Osteoblast (primary cell): ENCODE results near the gene OLFML3. TPM values are rescaled to one million over a fixed set of nuclear protein-coding genes. Genes with fewer than 3 reads are reported as not detected.

Experiments
- DNase-seq: peaks from one replicate; pipeline ENCODE4 v3.0.0; 2011; ENCODE audit warnings: low spot score, mixed read lengths; ENCODE audit not compliant: insufficient read length; ENCODE audit errors: missing footprints
- H2AFZ ChIP-seq: 2 replicates; pipeline ENCODE4 v1.6.0; 2011; ENCODE audit warnings: mild to moderate bottlenecking, low read length
- H3K27ac ChIP-seq: 2 replicates; pipeline ENCODE4 v1.5.1; 2011; ENCODE audit warnings: mild to moderate bottlenecking, low read depth, low read length, moderate library complexity
- H3K27me3 ChIP-seq: 2 replicates; pipeline ENCODE4 v1.6.0; 2012; ENCODE audit warnings: mild to moderate bottlenecking, control low read depth, inconsistent platforms, low read length, moderate library complexity; ENCODE audit not compliant: insufficient read depth
- H3K36me3 ChIP-seq: 2 replicates; pipeline ENCODE4 v1.5.1; 2011; ENCODE audit warnings: mild to moderate bottlenecking, low read length, control low read depth, moderate library complexity; ENCODE audit not compliant: insufficient read depth
- H3K4me1 ChIP-seq: 2 replicates; pipeline ENCODE4 v1.5.1; 2011; ENCODE audit warnings: mild to moderate bottlenecking, low read length, control low read depth, moderate library complexity; ENCODE audit not compliant: insufficient read depth
- H3K4me2 ChIP-seq: 2 replicates; pipeline ENCODE4 v1.6.0; 2011; ENCODE audit warnings: mild to moderate bottlenecking, low read length; ENCODE audit not compliant: insufficient read depth
- H3K4me3 ChIP-seq: fragments of 200-600 bp; sonication (generic); 3 replicates; pipeline ENCODE4 v1.5.1; 2012; ENCODE audit warnings: mild to moderate bottlenecking, low read length, inconsistent platforms; ENCODE audit not compliant: insufficient read depth
- H3K79me2 ChIP-seq: 2 replicates; pipeline ENCODE4 v1.6.0; 2012; ENCODE audit warnings: mild to moderate bottlenecking, low read length, control low read depth, inconsistent platforms; ENCODE audit not compliant: insufficient read depth
- H3K9me3 ChIP-seq: 2 replicates; pipeline ENCODE4 v1.5.1; 2011; ENCODE audit warnings: low read depth, low read length, control low read depth
- H4K20me1 ChIP-seq: 2 replicates; pipeline ENCODE4 v1.6.0; 2012; ENCODE audit warnings: mild to moderate bottlenecking, low read length, control low read depth; ENCODE audit not compliant: insufficient read depth
- CTCF ChIP-seq: IDR thresholded peaks from 2 replicates; pipeline ENCODE4 v1.5.1; 2011; ENCODE audit warnings: mild to moderate bottlenecking, low read depth, low read length, moderate library complexity; ENCODE audit errors: extremely low read depth
- total RNA-seq: library from RNA; depleted of rRNA; stranded (reverse); fragments of >200 nt; gene quantifications from 2 replicates; pipeline ENCODE4 v1.2.3, GENCODE V29; 2012

OLFML3 gene
- total RNA-seq, 1 donor = 359 TPM

GRCh38 chr1:114008480-114008941 lies 29.2 kb downstream of the OLFML3 start:
- no peak overlapping the region for H3K4me3 ChIP-seq
- H2AFZ ChIP-seq = no peak overlapping the region
- H3K27ac ChIP-seq = no peak overlapping the region
- H3K36me3 ChIP-seq = no peaks in the 10 kb centered on the region
- no peak for DNase-seq
- no peaks in the 10 kb centered on the region for H4K20me1 ChIP-seq
- H3K4me1 ChIP-seq = no peaks in the 10 kb centered on the region
- no peak for TF ChIP-seq CTCF
- H3K4me2 ChIP-seq = no peak overlapping the region
- H3K27me3 ChIP-seq = peaks cover 7% of the 10 kb centered on the region
- no peaks in the 10 kb centered on the region for H3K9me3 ChIP-seq
- no peaks in the 10 kb centered on the region for H3K79me2 ChIP-seq

DNA sequence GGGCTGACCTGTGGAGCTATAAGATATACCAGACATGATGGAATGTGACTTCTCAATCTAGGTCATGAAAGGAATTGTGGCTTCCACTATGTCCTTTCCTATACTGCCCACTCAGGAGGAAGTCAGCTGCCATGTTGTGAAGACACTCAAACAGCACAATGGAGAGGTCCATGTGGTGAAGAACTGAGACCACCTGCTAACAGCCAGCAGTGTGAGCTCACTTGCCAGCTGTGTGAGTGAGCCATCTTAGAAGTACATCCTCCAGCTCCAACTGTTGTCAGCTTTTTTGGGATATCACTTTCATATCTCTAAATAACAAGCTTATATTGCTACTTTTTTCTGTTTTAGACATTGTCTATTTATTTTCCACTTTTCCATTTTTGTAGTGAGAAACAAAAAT lies 29.7 kb downstream of the OLFML3 start:
- no peaks in the 10 kb centered on the region for H3K79me2 ChIP-seq
- H3K27ac ChIP-seq = no peak overlapping the region
- H3K27me3 ChIP-seq = peaks cover 7% of the 10 kb centered on the region
- H3K36me3 ChIP-seq = no peaks in the 10 kb centered on the region
- no peak for DNase-seq
- H3K4me3 ChIP-seq = no peak overlapping the region
- no peaks in the 10 kb centered on the region for H4K20me1 ChIP-seq
- no peak overlapping the region for H2AFZ ChIP-seq
- no peaks in the 10 kb centered on the region for H3K4me1 ChIP-seq
- H3K4me2 ChIP-seq = no peak overlapping the region
- no peaks in the 10 kb centered on the region for H3K9me3 ChIP-seq
- no peak for TF ChIP-seq CTCF

GRCh38 chr1:114009393-114009792 lies 30.1 kb downstream of the OLFML3 start:
- Histone ChIP-seq H3K36me3 (no peaks in the 10 kb centered on the region), H3K4me1 (no peaks in the 10 kb centered on the region), H3K27ac (no peak overlapping the region), H3K27me3 (peaks cover 7% of the 10 kb centered on the region), H4K20me1 (no peaks in the 10 kb centered on the region), H3K9me3 (no peaks in the 10 kb centered on the region), H3K79me2 (no peaks in the 10 kb centered on the region), H3K4me3 (no peak overlapping the region), H2AFZ (no peak overlapping the region), H3K4me2 (no peak overlapping the region)
- no peak for TF ChIP-seq CTCF
- no peak for DNase-seq

- Histone ChIP-seq H3K79me2 (no peaks in the 10 kb centered on the region), H4K20me1 (no peaks in the 10 kb centered on the region), H3K27me3 (peaks cover 7% of the 10 kb centered on the region), H3K4me1 (no peaks in the 10 kb centered on the region), H2AFZ (no peak overlapping the region), H3K36me3 (no peaks in the 10 kb centered on the region), H3K4me3 (no peak overlapping the region), H3K27ac (no peak overlapping the region), H3K9me3 (no peaks in the 10 kb centered on the region), H3K4me2 (no peak overlapping the region)
- TF ChIP-seq CTCF = no peak
- no peak for DNase-seq
Observed at GRCh38 chr1:114010433-114011184, 31.3 kb downstream of the OLFML3 start.
